NCI-H2196 (cell line): ENCODE results near the gene OPHN1.

ENCODE experiments used
- DNase-seq: peaks from one replicate; lab custom pipeline; 2025; ENCODE audit not compliant: unreplicated experiment; lab: John Stamatoyannopoulos, UW

The OPHN1 gene

DNA sequence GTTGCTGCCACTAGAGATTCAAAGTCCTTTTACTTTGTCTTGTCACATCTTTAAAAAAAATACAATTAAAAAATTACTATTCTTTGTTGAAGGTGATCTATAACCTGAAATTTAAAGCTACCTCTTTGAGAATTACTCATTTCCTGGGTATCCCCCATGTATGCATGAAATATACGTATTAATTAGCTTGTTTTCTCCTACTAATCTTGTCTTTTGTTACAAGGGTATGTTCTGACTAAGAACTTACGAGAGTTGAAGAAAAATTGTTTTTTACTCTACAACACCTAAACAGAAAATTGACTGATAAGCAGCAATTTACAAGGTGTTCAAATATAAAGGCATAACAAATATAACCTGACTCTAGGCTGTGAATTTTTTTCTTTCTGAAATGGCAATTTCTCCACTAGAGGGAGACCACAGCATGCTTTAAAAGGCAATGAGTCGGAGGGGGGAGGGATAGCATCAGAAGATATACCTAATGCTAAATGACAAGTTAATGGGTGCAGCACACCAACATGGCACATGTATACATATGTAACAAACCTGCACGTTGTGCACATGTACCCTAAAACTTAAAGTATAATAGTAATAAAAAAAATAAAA is 249.6 kb downstream of the OPHN1 start:
- DNase-seq = peak; percentile 9

DNA sequence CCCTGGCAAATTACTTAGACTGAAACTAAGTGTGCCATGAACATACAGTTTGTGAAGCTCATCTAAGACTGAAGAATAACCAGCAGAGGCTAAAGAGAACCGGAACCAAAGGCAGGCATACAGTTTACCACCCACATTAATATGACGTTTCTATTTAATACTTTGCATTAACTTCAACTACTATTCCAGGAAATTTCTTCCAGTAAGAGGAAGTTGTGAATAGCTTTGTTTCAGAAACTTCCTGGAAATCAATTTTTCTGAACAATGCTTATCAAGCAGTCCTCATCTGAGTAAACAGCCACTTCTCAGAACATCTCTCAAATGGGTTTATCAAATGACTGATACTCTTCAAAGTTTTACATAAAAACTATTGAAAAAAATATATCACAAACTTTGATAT is 252.7 kb downstream of the OPHN1 start:
- DNase-seq = no peak

DNA sequence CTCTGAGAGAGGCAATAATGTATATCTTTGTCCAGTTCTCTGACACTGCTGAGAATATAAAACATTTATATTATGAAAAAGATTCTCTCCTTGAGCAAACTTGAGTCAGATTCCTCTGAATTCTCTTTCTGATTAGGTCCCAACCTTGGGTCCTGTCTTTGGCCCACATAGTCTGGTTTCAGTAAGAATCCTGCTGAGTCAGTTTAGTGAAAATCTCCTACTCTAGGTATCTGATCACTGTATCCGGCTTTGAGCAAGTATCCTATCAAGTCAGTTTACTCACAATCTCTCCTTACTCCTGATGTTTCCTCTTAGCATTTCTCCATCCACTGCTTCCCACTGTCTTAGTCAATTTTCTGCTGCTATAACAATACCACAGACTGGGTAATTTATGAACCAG is 253.9 kb downstream of the OPHN1 start:
- no peak for DNase-seq

- no peak for DNase-seq
These were observed 255.8 kb downstream of the OPHN1 start for GRCh38 chrX:68177542-68177941.

DNA sequence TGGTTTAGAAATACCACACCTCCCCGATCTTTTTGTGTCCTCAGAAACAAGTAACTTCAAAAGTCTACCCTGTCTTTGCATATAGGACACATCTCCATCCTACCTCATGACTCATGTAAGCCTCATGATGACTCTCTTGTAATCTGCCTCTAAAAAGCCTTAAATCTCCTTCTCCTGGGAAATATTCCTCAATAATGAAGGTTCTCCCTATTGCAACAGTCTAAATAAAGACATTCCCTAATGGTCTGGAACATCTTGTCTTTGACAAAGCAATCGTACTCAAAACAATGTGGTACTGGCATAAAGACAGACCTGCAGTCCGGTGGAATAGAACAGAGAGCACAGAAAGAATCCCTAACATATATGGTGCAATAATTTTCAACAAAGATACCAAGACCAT is 257.7 kb downstream of the OPHN1 start:
- no peak for DNase-seq

DNA sequence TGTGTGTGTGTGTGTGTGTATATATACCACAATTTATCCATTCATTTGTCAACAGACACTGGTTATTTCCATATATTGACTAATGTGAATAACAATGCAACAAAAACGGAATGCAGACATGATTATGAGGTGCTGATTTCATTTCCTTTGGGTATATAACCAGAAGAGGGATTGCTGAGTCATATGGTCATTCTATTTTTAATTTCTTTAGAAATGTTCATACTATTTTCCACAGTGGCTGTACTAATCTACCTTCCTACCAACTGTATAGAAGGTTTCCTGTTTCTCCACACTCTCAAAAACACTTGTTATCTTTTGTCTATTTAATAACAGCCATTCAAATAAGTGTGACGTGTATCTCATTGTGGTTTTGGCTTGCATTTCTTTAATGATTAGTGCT is 269.9 kb downstream of the OPHN1 start:
- DNase-seq = no peak

DNA sequence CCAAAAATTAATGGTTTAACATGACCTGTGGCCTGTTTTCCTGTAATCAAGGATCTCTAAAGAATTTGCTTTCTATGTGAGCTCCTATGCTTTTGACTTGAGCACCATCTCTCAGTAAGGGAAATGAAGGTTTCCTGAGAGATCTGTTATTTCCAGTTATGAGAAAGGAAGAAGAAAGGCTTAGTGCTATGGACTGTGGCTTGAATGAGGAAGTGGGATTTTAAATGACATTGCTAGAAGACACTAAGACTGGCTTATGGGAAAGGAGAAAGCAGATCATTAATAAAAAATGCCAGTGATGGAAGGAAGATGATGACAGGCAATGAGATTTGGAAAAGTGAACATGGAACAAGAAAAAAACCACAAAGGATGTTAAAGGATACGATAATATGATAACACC is 285.4 kb downstream of the OPHN1 start:
- no peak for DNase-seq

DNA sequence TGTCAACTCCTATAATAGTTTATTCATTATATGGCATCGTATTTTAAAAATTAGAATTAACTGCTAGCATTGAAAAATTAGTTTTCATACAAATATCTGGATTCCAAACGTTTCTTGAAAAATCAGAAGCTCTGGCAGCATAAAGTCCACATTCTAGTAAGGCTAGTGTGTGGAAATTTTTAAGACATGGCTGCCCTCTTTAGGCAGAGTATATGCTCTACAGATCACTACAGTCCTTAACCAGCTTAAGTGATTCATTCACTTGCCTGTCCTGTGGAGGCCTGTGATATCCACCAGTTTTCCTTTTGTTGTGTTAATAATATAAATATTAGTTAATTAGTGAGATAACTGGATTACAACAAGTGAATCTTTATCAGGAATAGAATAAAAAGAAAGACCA is 287.2 kb downstream of the OPHN1 start:
- DNase-seq = peak; percentile 11

DNA sequence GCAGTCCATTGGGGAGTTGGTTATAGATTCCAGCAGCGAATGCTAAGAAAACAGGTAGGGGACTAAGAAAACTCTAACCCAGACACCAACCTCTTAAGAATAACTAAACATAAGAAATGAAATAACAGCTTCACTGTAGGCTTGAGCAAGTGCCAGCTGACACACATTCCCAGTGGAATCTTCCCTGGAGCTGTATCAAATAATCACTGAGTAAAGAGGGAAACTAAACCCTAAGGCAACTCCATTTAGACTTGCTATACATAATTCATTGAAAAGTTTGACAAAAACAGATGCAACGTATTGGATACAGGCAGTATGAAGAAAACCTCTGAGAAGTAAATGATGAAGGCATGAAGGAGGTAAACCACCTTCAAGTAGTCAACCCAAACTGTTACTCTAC is 293.5 kb downstream of the OPHN1 start:
- DNase-seq = no peak

DNA sequence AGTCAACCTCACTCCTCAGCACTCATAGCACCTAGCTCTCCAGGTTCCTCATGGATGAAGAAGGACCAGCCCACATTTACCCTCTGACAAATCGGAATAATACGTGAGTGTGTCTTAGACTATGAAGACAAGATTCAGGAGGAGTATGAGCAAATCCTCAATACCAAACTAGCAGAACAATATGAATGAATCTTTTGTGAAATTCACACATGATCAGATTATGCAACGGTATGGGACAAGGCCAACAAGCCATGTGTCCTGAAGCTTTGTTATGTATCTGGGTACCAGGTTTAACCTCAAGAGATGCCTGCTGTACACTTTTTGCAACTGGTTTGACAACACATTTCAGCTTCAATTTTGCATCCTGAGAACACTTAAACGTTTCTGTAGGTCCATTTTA is 300.1 kb downstream of the OPHN1 start:
- no peak for DNase-seq

- no peak for DNase-seq
These were observed 300.5 kb downstream of the OPHN1 start for GRCh38 chrX:68132749-68133148.

DNA sequence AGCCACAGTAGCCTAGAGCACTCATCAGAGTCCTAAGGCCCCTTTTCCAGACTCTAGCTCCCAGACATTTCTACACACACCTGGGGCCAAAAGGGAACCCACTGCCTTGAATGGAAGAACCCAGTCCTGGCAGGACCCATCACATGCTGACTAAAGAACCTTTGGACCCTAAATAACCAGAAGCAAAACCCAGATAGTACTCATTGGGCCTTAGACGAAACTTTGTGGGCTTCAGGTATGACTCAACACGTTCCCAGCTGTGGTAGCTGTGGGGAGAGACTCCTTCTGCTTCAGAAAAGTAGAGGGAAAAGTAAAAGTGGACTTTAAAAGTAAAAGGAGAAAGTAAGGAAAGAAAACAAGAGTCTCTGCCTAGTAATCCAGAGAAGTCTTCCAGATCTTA is 311.5 kb downstream of the OPHN1 start:
- no peak for DNase-seq

DNA sequence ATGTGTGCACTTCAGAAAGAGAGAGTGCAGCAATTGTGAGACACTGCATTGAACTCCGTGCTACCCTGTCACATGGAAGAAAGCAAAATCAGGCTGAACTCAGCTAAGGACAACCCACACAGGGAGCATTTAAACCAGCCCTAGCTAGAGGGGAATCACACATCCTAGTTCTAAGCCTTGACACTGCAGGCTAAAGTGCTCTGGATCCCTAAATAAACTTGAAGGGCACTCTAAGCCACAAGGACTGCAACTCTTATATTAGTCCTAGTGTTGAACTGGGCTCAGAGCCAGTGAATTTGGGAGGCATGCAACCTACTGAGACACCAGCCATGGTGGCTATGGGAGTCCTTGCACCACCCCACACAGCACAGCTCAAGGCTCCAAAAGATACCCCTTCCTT is 311.9 kb downstream of the OPHN1 start:
- no peak for DNase-seq

DNA sequence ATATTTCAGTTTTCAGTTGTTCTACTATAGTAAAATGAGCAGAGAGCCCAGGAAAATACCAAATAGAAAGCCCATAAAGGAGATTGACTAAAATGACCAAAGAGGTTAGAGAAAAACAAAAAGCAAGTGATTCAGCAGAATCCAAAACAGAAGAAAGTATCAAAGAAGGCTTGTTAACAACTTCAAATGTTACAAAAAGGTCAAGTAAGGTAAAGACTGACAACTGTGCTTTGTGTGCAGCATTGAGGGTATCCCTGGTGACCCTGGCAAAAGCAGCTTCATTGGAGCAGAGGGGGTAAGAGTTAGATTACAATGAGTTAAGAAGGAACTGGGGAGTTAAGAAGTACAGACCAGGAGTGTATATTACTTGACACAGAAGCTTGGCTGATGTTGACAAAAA is 317.9 kb downstream of the OPHN1 start:
- DNase-seq = no peak

GRCh38 chrX:68114573-68115129 is 318.6 kb downstream of the OPHN1 start:
- DNase-seq = no peak

- DNase-seq = no peak
These were observed 319.3 kb downstream of the OPHN1 start for GRCh38 chrX:68113837-68114572.

- DNase-seq = no peak
These were observed 321.0 kb downstream of the OPHN1 start for GRCh38 chrX:68112321-68112720.

DNA sequence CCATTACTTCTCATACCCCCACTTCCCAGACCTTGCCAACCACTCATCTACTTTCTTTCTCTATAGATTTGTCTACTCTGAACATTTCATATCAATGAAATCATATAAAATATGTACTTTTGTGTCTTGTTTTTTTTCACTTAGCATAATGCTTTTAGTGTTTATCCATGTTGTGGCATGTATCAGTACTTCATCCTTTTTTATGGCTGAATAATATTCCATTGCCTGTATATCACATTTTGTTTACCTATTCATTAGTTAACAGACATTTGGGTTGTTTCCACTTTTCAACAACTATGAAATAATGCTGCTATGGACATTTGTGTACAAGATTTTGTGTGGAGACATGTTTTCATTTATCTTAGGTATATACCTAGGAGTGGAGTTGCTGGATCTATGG is 324.1 kb downstream of the OPHN1 start:
- DNase-seq = no peak

GRCh38 chrX:68098431-68098830 is 334.9 kb downstream of the OPHN1 start:
- DNase-seq = no peak

GRCh38 chrX:68090266-68090665 is 343.0 kb downstream of the OPHN1 start:
- DNase-seq = peak; percentile 0

DNA sequence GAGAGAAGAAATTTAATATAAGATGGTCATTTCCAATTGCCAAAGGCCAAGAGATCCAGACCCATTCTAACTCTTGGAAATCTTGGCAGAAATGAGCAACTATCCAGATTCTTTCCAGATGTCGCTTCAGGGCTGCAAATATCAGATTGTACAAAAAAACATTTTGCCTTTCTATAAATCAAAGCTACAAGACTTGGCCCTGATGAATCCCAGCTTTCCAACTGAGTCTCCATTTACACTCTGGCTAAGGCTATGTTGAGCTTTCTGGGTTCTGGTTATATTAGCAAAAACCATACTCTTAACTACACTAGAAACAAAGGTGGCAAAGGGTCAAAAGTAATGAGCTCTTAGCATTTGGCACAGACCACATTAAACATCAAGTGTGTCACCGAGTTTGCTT is 345.8 kb downstream of the OPHN1 start:
- no peak for DNase-seq

DNA sequence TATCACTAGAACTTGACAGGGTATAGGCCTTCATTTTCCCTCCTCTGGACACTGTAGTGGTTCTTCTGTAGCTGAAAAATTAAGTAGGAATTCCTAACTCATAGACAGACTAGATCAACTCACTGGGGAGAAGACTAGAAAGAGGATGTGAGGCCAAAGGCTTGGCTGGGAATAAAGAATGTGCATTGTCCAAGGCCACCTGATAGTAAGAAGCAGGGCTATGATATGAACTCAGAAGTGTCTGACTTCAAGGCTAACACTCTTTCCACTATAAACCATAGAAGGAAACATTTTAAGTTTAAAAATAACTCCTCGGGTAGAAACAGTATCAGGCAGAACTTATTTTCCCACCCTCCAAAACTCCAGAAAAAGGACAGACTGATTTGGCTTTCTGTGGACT is 346.6 kb downstream of the OPHN1 start:
- DNase-seq = no peak

DNA sequence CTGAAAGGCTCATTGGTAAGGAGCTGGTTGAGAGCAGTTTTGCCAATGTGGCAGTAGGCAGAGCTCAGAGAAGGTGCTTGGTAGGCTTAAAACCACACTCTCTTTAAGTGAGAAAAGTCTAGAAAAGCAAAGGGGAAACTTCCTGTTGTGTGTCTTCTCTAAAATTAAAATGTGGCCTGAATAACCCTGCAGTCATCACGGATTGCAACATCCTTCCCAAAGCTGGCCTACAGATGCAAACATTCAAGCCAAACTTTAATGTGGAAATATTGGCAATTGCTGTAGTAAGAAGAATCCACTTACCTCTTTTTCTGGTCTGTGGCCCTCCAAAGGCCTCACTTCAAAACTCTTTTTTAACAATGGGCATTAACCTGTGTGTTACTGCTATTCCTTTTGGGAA is 348.5 kb downstream of the OPHN1 start:
- DNase-seq = no peak
